ENCODE results near the gene APIP. TPM values are rescaled to one million over a fixed set of nuclear protein-coding genes. Genes with fewer than 3 reads are reported as not detected.

The APIP gene
- total RNA-seq, 1 donor from 2014 or later = 30.7 TPM

GRCh38 chr11:34940026-34940677 lies 24.0 kb upstream of the APIP start:
- intact Hi-C loops (cut with micrococcal nuclease) = no loop called here
- Mint-ChIP-seq H3K9me3 (peaks cover 6% of the 10 kb centered on the region), H3K36me3 (ENCODE audit: low read depth) (peaks cover 29% of the 10 kb centered on the region), H3K4me3 (ENCODE audit: low read depth) (no peak overlapping the region), H3K4me1 (ENCODE audit: low read depth) (peaks cover 22% of the 10 kb centered on the region), H3K27ac (no peak overlapping the region), H3K27me3 (ENCODE audit: low read depth) (no peaks in the 10 kb centered on the region)
- DNase-seq (ENCODE audit: low spot score) = no peak

- H3K4me1 Mint-ChIP-seq (ENCODE audit: low read depth) = peaks cover 20% of the 10 kb centered on the region
- no peaks in the 10 kb centered on the region for H3K9me3 Mint-ChIP-seq
- no peak overlapping the region for H3K4me3 Mint-ChIP-seq (ENCODE audit: low read depth)
- H3K36me3 Mint-ChIP-seq (ENCODE audit: low read depth) = peaks cover 27% of the 10 kb centered on the region
- no peak for DNase-seq (ENCODE audit: low spot score)
- no peaks in the 10 kb centered on the region for H3K27me3 Mint-ChIP-seq (ENCODE audit: low read depth)
- intact Hi-C loops (cut with micrococcal nuclease) = no loop called here
- no peak overlapping the region for H3K27ac Mint-ChIP-seq
Measured at GRCh38 chr11:34938611-34939010, 22.4 kb upstream of the APIP start.

- peaks cover 18% of the 10 kb centered on the region for H3K4me1 Mint-ChIP-seq (ENCODE audit: low read depth)
- no peaks in the 10 kb centered on the region for H3K27me3 Mint-ChIP-seq (ENCODE audit: low read depth)
- intact Hi-C loops (cut with micrococcal nuclease) = no loop called here
- H3K36me3 Mint-ChIP-seq (ENCODE audit: low read depth) = peaks cover 39% of the 10 kb centered on the region
- no peak for DNase-seq (ENCODE audit: low spot score)
- H3K4me3 Mint-ChIP-seq (ENCODE audit: low read depth) = no peak overlapping the region
- no peaks in the 10 kb centered on the region for H3K9me3 Mint-ChIP-seq
- no peak overlapping the region for H3K27ac Mint-ChIP-seq
Measured at GRCh38 chr11:34936945-34937629, 20.9 kb upstream of the APIP start.

GRCh38 chr11:34929794-34930763 lies 13.9 kb upstream of the APIP start:
- Mint-ChIP-seq H3K4me1 (ENCODE audit: low read depth) (peaks cover 12% of the 10 kb centered on the region), H3K27me3 (ENCODE audit: low read depth) (no peaks in the 10 kb centered on the region), H3K9me3 (no peaks in the 10 kb centered on the region), H3K4me3 (ENCODE audit: low read depth) (no peak overlapping the region), H3K27ac (no peak overlapping the region), H3K36me3 (ENCODE audit: low read depth) (peaks cover 15% of the 10 kb centered on the region)
- intact Hi-C loops (cut with micrococcal nuclease) = loop anchor here (5.0 kb wide), 3 partner anchors 212 to 557 kb away; no protein-coding TSS in a partner anchor
- no peak for DNase-seq (ENCODE audit: low spot score)

GRCh38 chr11:34928960-34929680 lies 12.9 kb upstream of the APIP start:
- no peak overlapping the region for H3K4me3 Mint-ChIP-seq (ENCODE audit: low read depth)
- intact Hi-C loops (cut with micrococcal nuclease) = loop anchor here (5.0 kb wide), 3 partner anchors 213 to 558 kb away; no protein-coding TSS in a partner anchor

GRCh38 chr11:34928268-34928959 lies 12.2 kb upstream of the APIP start:
- Mint-ChIP-seq H3K9me3 (no peaks in the 10 kb centered on the region), H3K36me3 (ENCODE audit: low read depth) (peaks cover 15% of the 10 kb centered on the region), H3K27me3 (ENCODE audit: low read depth) (no peaks in the 10 kb centered on the region), H3K4me1 (ENCODE audit: low read depth) (peaks cover 15% of the 10 kb centered on the region), H3K4me3 (ENCODE audit: low read depth) (no peak overlapping the region), H3K27ac (no peak overlapping the region)
- no peak for DNase-seq (ENCODE audit: low spot score)
- intact Hi-C loops (cut with micrococcal nuclease) = loop anchor here (5.0 kb wide), 3 partner anchors 214 to 559 kb away; no protein-coding TSS in a partner anchor

More at GRCh38 chr11:34928960-34929680, 12.9 kb upstream of the APIP start:
- DNase-seq (ENCODE audit: low spot score) = no peak
- Mint-ChIP-seq H3K27ac (no peak overlapping the region), H3K4me1 (ENCODE audit: low read depth) (peaks cover 12% of the 10 kb centered on the region), H3K36me3 (ENCODE audit: low read depth) (peaks cover 14% of the 10 kb centered on the region), H3K27me3 (ENCODE audit: low read depth) (no peaks in the 10 kb centered on the region), H3K9me3 (no peaks in the 10 kb centered on the region)

GRCh38 chr11:34926831-34927132 lies 10.6 kb upstream of the APIP start:
- Mint-ChIP-seq H3K4me3 (ENCODE audit: low read depth) (no peak overlapping the region), H3K36me3 (ENCODE audit: low read depth) (peaks cover 2% of the 10 kb centered on the region), H3K9me3 (no peaks in the 10 kb centered on the region), H3K4me1 (ENCODE audit: low read depth) (peaks cover 15% of the 10 kb centered on the region), H3K27ac (no peak overlapping the region), H3K27me3 (ENCODE audit: low read depth) (no peaks in the 10 kb centered on the region)
- no peak for DNase-seq (ENCODE audit: low spot score)
- intact Hi-C loops (cut with micrococcal nuclease) = loop anchor here (1.0 to 5.0 kb wide), 5 partner anchors 86 to 561 kb away; no protein-coding TSS in a partner anchor

GRCh38 chr11:34926101-34926830 lies 10.1 kb upstream of the APIP start:
- Mint-ChIP-seq H3K4me3 (ENCODE audit: low read depth) (no peak overlapping the region), H3K27me3 (ENCODE audit: low read depth) (no peaks in the 10 kb centered on the region)
- DNase-seq (ENCODE audit: low spot score) = no peak

GRCh38 chr11:34924714-34925113 lies 8.5 kb upstream of the APIP start:
- H3K27ac Mint-ChIP-seq = no peak overlapping the region
- H3K36me3 Mint-ChIP-seq (ENCODE audit: low read depth) = peaks cover 2% of the 10 kb centered on the region
- intact Hi-C loops (cut with micrococcal nuclease) = loop anchor here (5.0 kb wide), 3 partner anchors 218 to 563 kb away; no protein-coding TSS in a partner anchor
- no peak for DNase-seq (ENCODE audit: low spot score)
- H3K9me3 Mint-ChIP-seq = no peaks in the 10 kb centered on the region
- no peaks in the 10 kb centered on the region for H3K27me3 Mint-ChIP-seq (ENCODE audit: low read depth)
- H3K4me3 Mint-ChIP-seq (ENCODE audit: low read depth) = no peak overlapping the region
- H3K4me1 Mint-ChIP-seq (ENCODE audit: low read depth) = peaks cover 16% of the 10 kb centered on the region

More at GRCh38 chr11:34926101-34926830, 10.1 kb upstream of the APIP start:
- Mint-ChIP-seq H3K4me1 (ENCODE audit: low read depth) (peaks cover 15% of the 10 kb centered on the region), H3K36me3 (ENCODE audit: low read depth) (peaks cover 2% of the 10 kb centered on the region), H3K27ac (no peak overlapping the region), H3K9me3 (no peaks in the 10 kb centered on the region)
- intact Hi-C loops (cut with micrococcal nuclease) = loop anchor here (1.0 to 5.0 kb wide), 5 partner anchors 87 to 561 kb away; no protein-coding TSS in a partner anchor

- intact Hi-C loops (cut with micrococcal nuclease) = no loop called here
- Mint-ChIP-seq H3K4me3 (ENCODE audit: low read depth) (no peak overlapping the region), H3K4me1 (ENCODE audit: low read depth) (peaks cover 24% of the 10 kb centered on the region), H3K36me3 (ENCODE audit: low read depth) (peaks cover 2% of the 10 kb centered on the region), H3K27me3 (ENCODE audit: low read depth) (no peaks in the 10 kb centered on the region), H3K27ac (no peak overlapping the region), H3K9me3 (no peaks in the 10 kb centered on the region)
- no peak for DNase-seq (ENCODE audit: low spot score)
Measured at GRCh38 chr11:34921156-34921555, 5.0 kb upstream of the APIP start.

All from activated T-helper 2 cell treated with anti-CD3 and anti-CD28 coated beads, Interferon-gamma antibody, Interleukin-2, Interleukin-4, amounts not matched to agents 10 μg/mL and 5 μg/mL and 100 μg/mL, durations not matched to agents 14 hours and 24 hours and 36 hours (primary cell).